Left ventricle myocardium superior (tissue), 1 donor: Measurements from ENCODE around the gene OR8S1. TPM values are rescaled to one million over a fixed set of nuclear protein-coding genes. Genes with fewer than 3 reads are reported as not detected.
"Not testable (repeated sequence)": the region's sequence is repeated elsewhere in the genome, so short reads cannot be mapped to it uniquely, and the experiment has no call there.

Experiments
- ATAC-seq: fragments of 200-7000 bp; cut with Tn5 transposase; one replicate; pipeline ENCODE4 v1.9.1; 2020; ENCODE audit warnings: mild to moderate bottlenecking, moderate library complexity
- DNase-seq: peaks from one replicate; pipeline ENCODE4 v3.0.0-alpha.2; 2020
- intact Hi-C: fragments of 100-400 bp; cut with micrococcal nuclease; formaldehyde crosslinking; loops from one replicate; pipeline ENCODE4 v1.11.0; 2022
- long read RNA-seq: library from polyadenylated mRNA; unstranded; transcript quantifications from one replicate; pipeline ENCODE4 v2.0.0, GENCODE V29; 2021
- total RNA-seq: library from RNA; stranded (reverse); fragmentation: NEBNext Ultra II Directional; extraction: Animal tissue kit (Norgen Biotek cat#: 25700); gene quantifications from one replicate; pipeline ENCODE4 v1.2.1, GENCODE V29; 2021
- donor health status: DM: no; HTN: yes; CAD: no; lungs with severe emphysema.

The OR8S1 gene, protein sequence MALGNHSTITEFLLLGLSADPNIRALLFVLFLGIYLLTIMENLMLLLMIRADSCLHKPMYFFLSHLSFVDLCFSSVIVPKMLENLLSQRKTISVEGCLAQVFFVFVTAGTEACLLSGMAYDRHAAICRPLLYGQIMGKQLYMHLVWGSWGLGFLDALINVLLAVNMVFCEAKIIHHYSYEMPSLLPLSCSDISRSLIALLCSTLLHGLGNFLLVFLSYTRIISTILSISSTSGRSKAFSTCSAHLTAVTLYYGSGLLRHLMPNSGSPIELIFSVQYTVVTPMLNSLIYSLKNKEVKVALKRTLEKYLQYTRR
- total RNA-seq = not detected
- long read RNA-seq = 0 reads

- no peak for ATAC-seq
- intact Hi-C loops = no loop called here
- DNase-seq = no peak
Observed at GRCh38 chr12:48525332-48525731, at the start of gene OR8S1. OR8S1 (plus strand) TSS chr12:48525632; CDS start chr12:48525632, 0 bp downstream.

DNA sequence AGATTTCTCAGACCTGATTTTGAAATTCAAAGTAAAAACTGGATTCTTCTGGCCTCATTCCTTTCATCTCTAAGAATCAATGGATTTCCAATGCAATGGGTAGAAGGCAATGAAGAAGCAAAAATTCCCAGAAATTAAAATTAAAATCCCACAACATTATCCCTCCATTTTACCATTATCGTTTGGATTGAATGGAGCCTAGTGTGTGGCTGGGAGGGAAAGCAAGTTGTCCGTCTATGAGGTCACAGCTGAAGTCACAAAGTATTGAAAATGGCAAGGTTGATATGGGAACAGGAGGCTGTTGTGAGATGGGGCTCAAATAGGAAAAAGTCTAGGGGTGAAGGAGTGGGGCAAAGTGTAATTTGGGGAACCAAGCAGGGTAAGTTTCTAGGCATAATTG lies 43.2 kb upstream of the OR8S1 start, which contains the start of gene C12orf54:
TSS of gene C12orf54 (plus strand) at position 301 of the 400 bp plus-strand sequence. CDS start 799 bp downstream, outside the sequence.
- ATAC-seq (no peak), DNase-seq (no peak)
- intact Hi-C loops = no loop called here

DNA sequence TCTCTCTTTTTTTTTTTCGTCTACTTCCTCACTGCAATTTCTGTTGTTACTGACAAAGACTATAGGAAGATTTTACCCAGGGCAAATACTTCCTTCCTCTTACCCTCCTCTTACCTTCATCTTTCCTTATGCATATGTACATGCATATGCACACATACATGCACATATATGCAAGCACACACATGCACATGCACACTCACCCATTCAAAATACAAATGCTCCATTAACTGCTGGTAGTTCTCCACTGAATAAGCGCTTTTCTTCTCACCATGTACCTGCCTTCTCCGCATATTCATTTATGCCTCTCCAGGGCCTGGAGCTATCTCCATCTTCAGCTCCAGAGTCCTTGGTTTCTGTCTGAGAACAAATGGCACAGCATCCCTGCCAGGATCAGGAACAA lies 42.5 kb upstream of the OR8S1 start:
- DNase-seq = no peak
- ATAC-seq = no peak
- intact Hi-C loops = no loop called here

DNA sequence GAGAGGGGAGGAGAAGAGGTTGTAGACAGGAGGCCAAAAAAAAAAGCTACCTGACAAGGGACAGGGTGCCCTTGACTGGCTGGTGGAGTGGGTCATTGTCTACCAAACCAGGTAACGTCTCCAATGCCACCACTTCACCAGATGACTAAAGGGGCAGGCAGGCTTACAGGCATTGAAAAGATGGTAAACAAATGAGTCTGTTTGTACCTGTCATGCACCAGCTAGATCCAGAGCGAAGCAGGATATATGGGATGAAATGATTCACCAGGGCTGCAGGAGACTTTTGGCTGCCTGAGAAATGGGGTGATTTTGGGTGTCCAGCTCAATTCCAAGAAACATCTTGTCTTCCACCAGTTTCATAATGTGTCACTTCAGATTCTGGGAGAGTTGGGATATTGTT lies 39.2 kb upstream of the OR8S1 start:
- no peak for ATAC-seq
- DNase-seq = no peak
- intact Hi-C loops = no loop called here

DNA sequence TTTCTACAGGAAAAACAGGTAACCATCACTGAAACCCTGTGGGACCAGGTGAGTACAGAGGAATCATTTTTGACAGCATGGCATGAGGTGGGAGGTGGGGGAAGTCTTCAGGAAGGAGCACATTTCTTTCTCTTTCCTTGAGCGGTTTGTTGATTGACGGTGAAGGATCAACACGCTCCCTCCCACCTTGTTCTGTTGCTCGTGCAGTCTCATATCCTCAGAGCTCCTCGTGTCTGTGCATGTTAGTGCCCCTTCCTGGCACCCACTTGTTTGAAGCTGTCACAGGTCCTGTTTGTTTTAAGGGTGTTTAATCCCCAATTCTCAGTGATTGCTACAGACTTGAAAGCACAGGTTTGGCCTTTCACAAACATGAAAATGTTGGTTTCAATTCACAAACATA lies 38.8 kb upstream of the OR8S1 start:
- intact Hi-C loops = no loop called here
- ATAC-seq = no peak
- no peak for DNase-seq

GRCh38 chr12:48489012-48489411 lies 36.4 kb upstream of the OR8S1 start:
- DNase-seq (no peak), ATAC-seq (no peak)
- intact Hi-C loops = no loop called here

GRCh38 chr12:48489456-48489855 lies 36.0 kb upstream of the OR8S1 start:
- intact Hi-C loops, ATAC-seq, DNase-seq: not testable (repeated sequence)

- DNase-seq, ATAC-seq, intact Hi-C loops: not testable (repeated sequence)
Observed at GRCh38 chr12:48500281-48500680, 25.2 kb upstream of the OR8S1 start.

DNA sequence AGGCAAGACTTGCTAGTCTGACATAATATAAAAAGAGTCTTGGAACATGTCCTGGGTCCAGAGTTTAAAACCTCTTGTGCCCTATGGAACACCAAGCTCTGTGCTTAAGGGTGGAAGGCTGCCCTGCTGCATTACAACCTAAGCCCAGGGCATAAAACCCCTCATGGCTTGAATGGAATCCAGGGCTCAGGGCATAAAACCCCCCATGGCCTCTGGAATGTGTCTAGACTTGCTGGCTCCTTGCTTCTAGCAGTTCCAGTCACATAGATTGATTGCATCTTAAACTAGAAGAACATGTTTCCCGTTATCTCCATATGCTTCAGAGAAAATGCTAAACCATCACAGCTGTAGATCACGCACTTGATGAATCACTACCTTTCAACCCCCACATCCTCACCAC lies 18.6 kb upstream of the OR8S1 start:
- DNase-seq, intact Hi-C loops, ATAC-seq: not testable (repeated sequence)

DNA sequence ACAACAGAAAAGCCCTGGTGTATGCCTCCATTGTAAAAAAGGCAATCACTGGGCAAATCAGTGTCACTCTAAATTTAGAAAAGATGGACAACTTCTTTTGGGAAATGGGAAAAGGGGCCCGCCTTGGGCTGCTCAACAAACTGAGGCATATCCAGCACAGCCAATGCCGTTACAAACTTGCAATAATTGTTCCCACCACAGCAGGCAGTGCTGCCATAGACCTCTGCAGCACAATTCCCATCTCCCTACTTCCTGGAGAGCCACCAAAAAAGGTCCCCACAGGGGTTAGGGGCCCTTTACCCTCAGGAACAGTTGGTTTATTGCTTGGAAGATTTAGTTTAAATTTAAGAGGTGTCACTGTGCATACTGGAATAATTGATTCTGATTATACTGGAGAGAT lies 16.4 kb upstream of the OR8S1 start:
- ATAC-seq (no peak), DNase-seq (no peak)
- intact Hi-C loops = no loop called here

- intact Hi-C loops = no loop called here
- ATAC-seq = no peak
- no peak for DNase-seq
Observed at GRCh38 chr12:48510111-48510510, 15.3 kb upstream of the OR8S1 start.

DNA sequence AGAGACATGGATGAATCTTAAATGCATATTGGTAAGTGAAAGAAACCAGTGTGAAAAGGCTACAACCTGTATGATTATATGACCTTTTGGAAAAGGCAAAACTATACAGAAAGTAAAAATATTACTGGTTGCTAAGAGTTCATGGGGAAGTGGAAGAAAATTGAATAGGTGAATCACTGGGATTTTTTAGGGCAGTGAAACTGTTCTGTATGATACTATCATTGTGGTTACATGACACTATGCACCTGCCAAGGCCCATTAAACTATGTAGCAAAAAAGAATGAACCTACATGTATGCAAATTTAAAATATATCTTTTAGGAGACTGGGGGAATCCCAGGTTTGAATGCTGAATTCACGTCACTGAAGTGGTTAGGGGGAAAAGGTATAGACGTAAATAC lies 12.6 kb upstream of the OR8S1 start:
- ATAC-seq (no peak), DNase-seq (no peak)
- intact Hi-C loops = no loop called here

DNA sequence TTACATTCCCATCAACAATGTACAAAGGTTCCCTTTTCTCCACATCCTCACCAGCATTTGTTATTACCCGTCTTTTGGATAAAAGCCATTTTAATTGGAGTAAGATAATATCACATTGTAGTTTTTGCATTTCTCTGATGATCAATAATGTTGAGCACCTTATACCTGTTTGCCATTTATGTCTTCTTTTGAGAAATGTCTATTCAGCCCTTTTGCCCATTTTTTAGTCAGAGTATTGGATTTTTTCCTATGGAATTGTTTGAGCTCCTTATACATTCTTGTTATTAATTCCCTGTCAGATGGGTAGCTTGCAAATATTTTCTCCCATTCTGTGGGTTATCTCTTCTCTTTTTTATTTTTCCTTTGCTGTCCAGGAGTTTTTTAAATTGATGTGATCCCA lies 10.7 kb upstream of the OR8S1 start:
- DNase-seq (no peak), ATAC-seq (no peak)
- intact Hi-C loops = no loop called here

DNA sequence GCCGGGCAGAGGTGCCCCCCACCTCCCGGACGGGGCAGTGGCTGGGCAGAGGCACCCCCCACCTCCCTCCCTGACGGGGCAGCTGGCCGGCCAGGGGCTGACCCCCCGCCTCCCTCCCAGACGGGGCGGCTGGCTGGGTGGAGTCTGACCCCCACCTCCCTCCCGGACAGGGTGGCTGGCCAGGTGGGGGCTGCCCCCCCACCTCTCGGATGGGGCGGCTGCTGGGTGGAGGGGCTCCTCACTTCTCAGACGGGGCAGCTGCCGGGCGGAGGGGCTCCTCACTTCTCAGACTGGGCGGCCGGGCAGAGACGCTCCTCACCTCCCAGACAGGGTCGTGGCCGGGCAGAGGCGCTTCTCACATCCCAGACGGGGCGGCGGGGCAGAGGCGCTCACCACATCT lies 5.1 kb upstream of the OR8S1 start:
- intact Hi-C loops, ATAC-seq, DNase-seq: not testable (repeated sequence)

GRCh38 chr12:48527891-48528670 lies 2.6 kb downstream of the OR8S1 start:
- ATAC-seq = no peak
- intact Hi-C loops = no loop called here
- DNase-seq = no peak

DNA sequence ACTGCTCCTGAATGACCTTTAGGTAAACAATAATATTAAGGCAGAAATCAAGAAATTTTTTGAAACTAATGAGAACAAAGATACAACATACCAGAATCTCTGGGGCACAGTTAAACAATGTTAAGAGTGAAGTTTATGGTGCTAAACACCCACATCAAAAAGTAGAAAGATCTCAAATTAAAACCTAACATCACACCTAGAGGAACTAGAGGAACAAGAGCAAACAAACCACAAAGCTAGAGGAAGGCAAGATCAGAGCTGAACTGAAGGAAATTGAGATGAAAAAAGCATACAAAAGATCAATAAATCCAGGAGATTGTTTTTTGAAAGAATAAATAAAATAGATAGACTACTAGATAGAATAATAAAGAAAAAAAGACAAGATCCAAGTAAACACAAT lies 7.2 kb downstream of the OR8S1 start:
- intact Hi-C loops = no loop called here
- no peak for ATAC-seq
- no peak for DNase-seq

- DNase-seq = no peak
- intact Hi-C loops = no loop called here
- ATAC-seq = no peak
Observed at GRCh38 chr12:48536602-48537001, 11.2 kb downstream of the OR8S1 start.

GRCh38 chr12:48542300-48542928 lies 17.0 kb downstream of the OR8S1 start:
- ATAC-seq = no peak
- DNase-seq = no peak
- intact Hi-C loops = no loop called here

DNA sequence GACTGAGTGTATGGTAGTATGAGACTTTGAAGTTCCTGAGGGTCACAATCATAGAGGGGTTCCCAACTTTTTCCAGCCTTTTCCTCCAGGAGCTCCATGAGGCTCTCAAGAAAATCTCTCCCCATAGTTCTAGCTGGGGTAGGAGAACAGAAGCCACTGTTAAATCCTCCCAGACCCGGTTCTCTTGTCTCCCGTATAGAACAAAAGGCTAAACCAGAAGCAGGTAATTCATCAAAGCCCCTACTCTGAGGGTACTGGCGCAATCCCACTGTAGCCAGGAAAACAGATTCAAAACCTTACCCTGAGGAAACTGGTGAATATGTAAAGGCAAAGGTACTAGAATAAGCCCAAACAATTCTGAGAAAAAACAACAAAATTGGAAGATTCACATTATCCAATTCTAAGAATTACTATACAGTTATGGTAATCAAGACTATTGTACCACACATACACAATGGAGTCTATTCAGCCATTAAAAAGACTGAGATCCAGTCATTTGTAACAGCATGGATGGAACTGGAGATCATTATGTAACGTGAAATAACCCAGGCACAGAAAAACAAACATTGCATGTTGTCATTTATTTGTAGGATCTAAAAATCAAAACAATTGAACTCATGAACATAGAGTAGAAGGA lies 20.5 kb downstream of the OR8S1 start:
- DNase-seq (no peak), ATAC-seq (no peak)
- intact Hi-C loops = no loop called here

GRCh38 chr12:48547012-48547411 lies 21.6 kb downstream of the OR8S1 start:
- ATAC-seq, DNase-seq, intact Hi-C loops: not testable (repeated sequence)
